ENCODE data around the gene ATP6V0C. TPM values are rescaled to one million over a fixed set of nuclear protein-coding genes. Genes with fewer than 3 reads are reported as not detected.
"Not testable (repeated sequence)": the region's sequence is repeated elsewhere in the genome, so short reads cannot be mapped to it uniquely, and the experiment has no call there.

The ATP6V0C gene
- total RNA-seq, 1 experiment from 2014 or later, result 249 TPM

DNA sequence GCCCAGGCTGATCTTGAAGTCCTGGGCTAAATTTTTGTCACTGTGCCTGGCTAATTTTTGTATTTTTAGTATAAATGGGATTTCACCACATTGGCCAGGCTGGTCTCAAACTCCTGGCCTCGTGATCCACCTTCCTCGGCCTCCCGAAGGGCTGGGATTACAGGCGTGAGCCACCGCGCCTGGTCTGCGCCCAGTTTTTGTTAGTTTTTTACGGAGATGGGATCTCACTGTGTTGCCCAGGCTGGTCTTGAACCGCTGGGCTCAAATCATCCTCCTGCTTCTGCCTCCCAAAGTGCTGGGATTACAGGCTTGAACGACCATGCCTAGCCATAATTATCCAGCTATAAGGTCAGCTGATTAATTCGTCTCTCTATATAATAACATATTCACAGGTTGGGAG lies 20.2 kb downstream of the ATP6V0C start:
- H3F3A ChIP-seq (ENCODE audit: insufficient read depth, low read depth), result peaks cover 34% of the 10 kb centered on the region
- no peaks in the 10 kb centered on the region for H3K27me3 ChIP-seq (ENCODE audit: insufficient read depth, low read depth)
- H2AFZ ChIP-seq, result no peak overlapping the region
- no peak overlapping the region for H3K27ac ChIP-seq
- BruUV-seq (replicated peaks), result no TSS peak
- no peak for DNase-seq
- intact Hi-C loops (cut with micrococcal nuclease; ENCODE audit: unreplicated experiment), result no loop called here
- no peak overlapping the region for H3K4me3 ChIP-seq
- no peaks in the 10 kb centered on the region for H3K9me3 ChIP-seq (ENCODE audit: insufficient read depth, low read depth)
- H4K20me1 ChIP-seq (ENCODE audit: insufficient read depth), result no peaks in the 10 kb centered on the region
- H3K79me2 ChIP-seq (ENCODE audit: low read depth), result peaks cover 5% of the 10 kb centered on the region
- CTCF ChIA-PET, result no interaction called here
- no peaks in the 10 kb centered on the region for H3K36me3 ChIP-seq (ENCODE audit: low read depth)
- TF ChIP-seq EZH2 (IDR thresholded peaks at IDR 0.05; ENCODE audit: low read depth), result no peak
- TF ChIP-seq, protein P1, sequence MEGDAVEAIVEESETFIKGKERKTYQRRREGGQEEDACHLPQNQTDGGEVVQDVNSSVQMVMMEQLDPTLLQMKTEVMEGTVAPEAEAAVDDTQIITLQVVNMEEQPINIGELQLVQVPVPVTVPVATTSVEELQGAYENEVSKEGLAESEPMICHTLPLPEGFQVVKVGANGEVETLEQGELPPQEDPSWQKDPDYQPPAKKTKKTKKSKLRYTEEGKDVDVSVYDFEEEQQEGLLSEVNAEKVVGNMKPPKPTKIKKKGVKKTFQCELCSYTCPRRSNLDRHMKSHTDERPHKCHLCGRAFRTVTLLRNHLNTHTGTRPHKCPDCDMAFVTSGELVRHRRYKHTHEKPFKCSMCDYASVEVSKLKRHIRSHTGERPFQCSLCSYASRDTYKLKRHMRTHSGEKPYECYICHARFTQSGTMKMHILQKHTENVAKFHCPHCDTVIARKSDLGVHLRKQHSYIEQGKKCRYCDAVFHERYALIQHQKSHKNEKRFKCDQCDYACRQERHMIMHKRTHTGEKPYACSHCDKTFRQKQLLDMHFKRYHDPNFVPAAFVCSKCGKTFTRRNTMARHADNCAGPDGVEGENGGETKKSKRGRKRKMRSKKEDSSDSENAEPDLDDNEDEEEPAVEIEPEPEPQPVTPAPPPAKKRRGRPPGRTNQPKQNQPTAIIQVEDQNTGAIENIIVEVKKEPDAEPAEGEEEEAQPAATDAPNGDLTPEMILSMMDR (conservative IDR thresholded peaks at IDR 0.05), result no peak
- H3K4me1 ChIP-seq (replicated peaks; ENCODE audit: insufficient read depth), result peaks cover 18% of the 10 kb centered on the region; the same call in 1 of the 2 replicates
- no peak overlapping the region for H3K4me2 ChIP-seq
- POLR2A ChIA-PET (ENCODE audit: unreplicated experiment), result interaction anchor here (0.8 kb wide), 1 partner anchor 36 kb away, joined by 8 read pairs; no protein-coding TSS in a partner anchor
- no peaks in the 10 kb centered on the region for H3K9me2 ChIP-seq (ENCODE audit: insufficient read depth)

DNA sequence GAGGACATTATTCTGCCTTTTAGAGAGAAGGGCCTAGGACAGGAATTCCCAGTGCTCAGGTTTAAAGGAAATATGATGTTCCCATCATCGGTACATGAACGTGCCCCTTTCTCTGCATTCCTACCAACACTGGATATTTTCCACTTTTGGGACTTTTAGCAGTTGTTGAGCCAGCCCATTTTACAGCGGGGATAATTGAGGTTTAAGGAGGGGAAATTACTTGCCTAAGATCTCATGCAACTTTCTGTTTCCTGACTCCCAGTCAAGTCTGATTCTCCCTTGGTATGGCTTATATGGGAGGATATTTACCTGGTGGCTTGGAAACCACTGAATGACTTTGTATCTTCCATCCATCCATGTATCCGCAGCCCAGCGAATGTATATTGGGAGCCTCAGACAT lies 20.6 kb downstream of the ATP6V0C start:
- H3K9me3 ChIP-seq (ENCODE audit: insufficient read depth, low read depth); H3K79me2 ChIP-seq (ENCODE audit: low read depth); H3K36me3 ChIP-seq (ENCODE audit: low read depth); H3K9me2 ChIP-seq (ENCODE audit: insufficient read depth); H3K27ac ChIP-seq; intact Hi-C loops (cut with micrococcal nuclease; ENCODE audit: unreplicated experiment); H3K27me3 ChIP-seq (ENCODE audit: insufficient read depth, low read depth); H3K4me2 ChIP-seq; BruUV-seq (replicated peaks); DNase-seq; H4K20me1 ChIP-seq (ENCODE audit: insufficient read depth); CTCF ChIA-PET; H2AFZ ChIP-seq; H3K4me3 ChIP-seq: not testable (repeated sequence)
- Histone ChIP-seq H3F3A (ENCODE audit: insufficient read depth, low read depth) (peaks cover 34% of the 10 kb centered on the region), H3K4me1 (replicated peaks; ENCODE audit: insufficient read depth) (peaks cover 21% of the 10 kb centered on the region; the same call in 1 of the 2 replicates)
- POLR2A ChIA-PET (ENCODE audit: unreplicated experiment), result interaction anchor here (0.8 kb wide), 1 partner anchor 36 kb away, joined by 8 read pairs; no protein-coding TSS in a partner anchor

DNA sequence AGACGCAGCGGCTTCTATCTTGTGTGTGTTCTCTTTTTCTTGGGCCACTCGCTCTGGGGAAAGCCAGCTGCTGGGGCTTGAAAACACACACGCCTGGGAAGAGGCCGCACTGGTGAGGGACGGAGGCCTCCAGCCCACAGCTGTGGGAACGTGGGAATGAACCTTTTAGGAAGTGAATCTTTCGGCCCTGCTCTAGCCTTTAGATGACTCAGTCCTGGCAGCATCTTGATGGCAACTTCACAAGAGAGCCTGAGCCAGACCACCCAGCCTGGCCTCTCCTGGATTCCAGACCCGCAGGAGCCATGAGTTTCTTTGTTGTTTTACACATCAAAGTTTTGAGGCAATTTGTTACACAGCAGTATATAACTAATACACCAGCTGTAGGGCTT lies 21.9 kb downstream of the ATP6V0C start:
- Histone ChIP-seq H3K4me1 (replicated peaks; ENCODE audit: insufficient read depth) (peaks cover 24% of the 10 kb centered on the region; the same call in 1 of the 2 replicates), H2AFZ (no peak overlapping the region), H3K36me3 (ENCODE audit: low read depth) (no peaks in the 10 kb centered on the region), H3K4me2 (no peak overlapping the region), H3F3A (ENCODE audit: insufficient read depth, low read depth) (peaks cover 31% of the 10 kb centered on the region), H3K79me2 (ENCODE audit: low read depth) (peaks cover 20% of the 10 kb centered on the region), H3K27me3 (ENCODE audit: insufficient read depth, low read depth) (no peaks in the 10 kb centered on the region), H3K9me2 (ENCODE audit: insufficient read depth) (no peaks in the 10 kb centered on the region), H4K20me1 (ENCODE audit: insufficient read depth) (peaks cover 6% of the 10 kb centered on the region; the same call in 1 of the 2 replicates), H3K27ac (no peak overlapping the region), H3K4me3 (no peak overlapping the region), H3K9me3 (ENCODE audit: insufficient read depth, low read depth) (no peaks in the 10 kb centered on the region)
- no TSS peak for BruUV-seq (replicated peaks)
- DNase-seq, result no peak
- ChIA-PET POLR2A (ENCODE audit: unreplicated experiment) (no interaction called here), CTCF (interaction anchor here (0.6 kb wide), 1 partner anchor 16 kb away, joined by 5 read pairs; no protein-coding TSS in a partner anchor)
- intact Hi-C loops (cut with micrococcal nuclease; ENCODE audit: unreplicated experiment), result no loop called here
- TF ChIP-seq EZH2 (IDR thresholded peaks at IDR 0.05; ENCODE audit: low read depth), result no peak
- TF ChIP-seq, protein P1 (conservative IDR thresholded peaks at IDR 0.05), result no peak

All from PC-9 (cell line).